H1 (cell line): ENCODE data around the gene ERCC1. TPM values are rescaled to one million over a fixed set of nuclear protein-coding genes. Genes with fewer than 3 reads are reported as not detected.

Experiments used
- RNF2 ChIP-seq: fragments of 200-900, 300-1000 bp; sonication (generic); IDR thresholded peaks from 2 replicates; pipeline ENCODE4 v1.7.1; 2016; ENCODE audit warnings: borderline replicate concordance, low read depth, mild to moderate bottlenecking, antibody characterized with exemption, low read length; ENCODE audit not compliant: poor library complexity, severe bottlenecking; ENCODE audit errors: missing control alignments
- polyA plus RNA-seq, 7 experiments: library from polyadenylated mRNA; depleted of rRNA in 3 of 7; stranded (reverse) in 5 of 7; unstranded in 2 of 7; fragments of >200 nt in 5 of 7; fragments of 200-250 nt in 2 of 7; gene quantifications; 1 replicate in 5 of 7; 2 replicates in 1 of 7; 4 replicates in 1 of 7; pipeline versions ENCODE4 v1.2.1 to v1.2.3, GENCODE V29; 2011 to 2013; ENCODE audit warnings: missing spikeins in 2 of 7, mixed read lengths in 2 of 7
- total RNA-seq: library from RNA; stranded (reverse); fragmentation: NEBNext Ultra II Directional; extraction: Animal tissue kit (Norgen Biotek cat#: 25700); gene quantifications from 2 replicates; pipeline ENCODE4 v1.2.1, GENCODE V29; 2021

The ERCC1 gene
- total and polyA plus RNA-seq, 2 of the 8 experiments (the other 6 are each of a cell fraction or from before 2014, with no cell fraction given): 44.7 to 94.2 TPM

DNA sequence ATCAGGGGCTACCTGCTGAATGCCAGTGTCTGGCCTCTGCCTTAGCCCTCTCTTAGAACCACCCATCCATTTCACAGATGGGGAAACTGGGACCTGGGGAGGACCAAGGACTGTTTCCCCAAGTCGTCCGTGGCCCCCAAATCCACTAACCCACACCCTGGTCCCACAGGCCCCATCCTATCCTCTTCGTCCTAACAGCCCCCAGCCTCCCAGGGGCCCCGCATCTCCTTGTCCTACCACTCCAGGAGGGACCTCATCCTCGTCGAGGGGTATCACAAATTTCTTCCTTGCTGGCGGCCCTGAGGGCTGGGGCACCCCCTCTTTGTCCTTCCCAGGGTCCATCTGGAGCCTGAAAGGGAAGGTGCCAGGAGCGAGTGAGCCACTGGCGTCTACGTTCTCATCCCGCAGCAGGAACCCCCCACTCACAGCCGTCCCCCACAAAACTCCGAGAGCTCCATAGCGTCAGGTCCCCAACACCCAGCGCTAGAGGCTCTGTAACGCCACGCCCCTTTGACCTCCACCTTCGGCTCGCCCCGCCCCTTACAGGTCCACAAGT is 606 bp downstream of the ERCC1 start (continued):
- TF ChIP-seq RNF2: no peak
